NCI-H1417 treated with DMSO at 0.1 percent for 48 hours (cell line): ENCODE measurements around the gene GLB1L3.
"Not testable (repeated sequence)": the region's sequence is repeated elsewhere in the genome, so short reads cannot be mapped to it uniquely, and the experiment has no call there.

Experiments used
- DNase-seq: peaks from one replicate; lab custom pipeline; 2025; lab: John Stamatoyannopoulos, UW

GLB1L3 gene

GRCh38 chr11:134344497-134345236, 68.5 kb downstream of the GLB1L3 start:
- not testable (repeated sequence) for DNase-seq

GRCh38 chr11:134345237-134345550, 69.0 kb downstream of the GLB1L3 start:
- DNase-seq: no peak

GRCh38 chr11:134346101-134346975, 70.2 kb downstream of the GLB1L3 start:
- no peak for DNase-seq

GRCh38 chr11:134346976-134347350, 70.8 kb downstream of the GLB1L3 start:
- no peak for DNase-seq

- DNase-seq: no peak
Observed at GRCh38 chr11:134347441-134347840, 71.3 kb downstream of the GLB1L3 start.

GRCh38 chr11:134349109-134349801, 73.1 kb downstream of the GLB1L3 start:
- no peak for DNase-seq

GRCh38 chr11:134349802-134350355, 73.7 kb downstream of the GLB1L3 start:
- DNase-seq: no peak

- DNase-seq: no peak
Observed at GRCh38 chr11:134350381-134350780, 74.2 kb downstream of the GLB1L3 start.

GRCh38 chr11:134352111-134352510, 75.9 kb downstream of the GLB1L3 start:
- no peak for DNase-seq

- no peak for DNase-seq
Observed at GRCh38 chr11:134355136-134355535, 79.0 kb downstream of the GLB1L3 start.

- DNase-seq: no peak
Observed at GRCh38 chr11:134355656-134356055, 79.5 kb downstream of the GLB1L3 start.

- no peak for DNase-seq
Observed at GRCh38 chr11:134356656-134357544, 80.7 kb downstream of the GLB1L3 start.

- no peak for DNase-seq
Observed at GRCh38 chr11:134357545-134357839, 81.3 kb downstream of the GLB1L3 start.

GRCh38 chr11:134358165-134358855, 82.1 kb downstream of the GLB1L3 start:
- DNase-seq: no peak

- DNase-seq: no peak
Observed at GRCh38 chr11:134358856-134359490, 82.8 kb downstream of the GLB1L3 start.

GRCh38 chr11:134359646-134360045, 83.5 kb downstream of the GLB1L3 start:
- no peak for DNase-seq

GRCh38 chr11:134360050-134360835, 84.1 kb downstream of the GLB1L3 start:
- DNase-seq: no peak

GRCh38 chr11:134361661-134362060, 85.5 kb downstream of the GLB1L3 start:
- DNase-seq: no peak

- DNase-seq: no peak
Observed at GRCh38 chr11:134362192-134362901, 86.2 kb downstream of the GLB1L3 start.
